ENCODE measurements around the gene CDK7. TPM values are rescaled to one million over a fixed set of nuclear protein-coding genes. Genes with fewer than 3 reads are reported as not detected.

CDK7 gene
- total RNA-seq, 1 experiment from 2014 or later = 53.4 TPM

- no peak overlapping the region for H3K9ac ChIP-seq (ENCODE audit: extremely low read depth, insufficient read length, low read length)
- H2BK15ac ChIP-seq (ENCODE audit: low read depth, low read length) = no peak overlapping the region; the same call in 1 of the 2 replicates
- no peak overlapping the region for H4K91ac ChIP-seq (ENCODE audit: insufficient read length, low read depth, low read length)
- Mint-ChIP-seq H3K4me3 (peak overlapping the region; percentile 97 to 99), H3K36me3 (ENCODE audit: insufficient read depth in 1 of 3, low read depth in 3 of 3) (peaks cover 14 to 32% (median 25%) of the 10 kb centered on the region in 3 experiments), H3K4me1 (peaks cover 3 to 12% of the 10 kb centered on the region in 2 experiments), H3K9me3 (peaks cover 4 to 8% of the 10 kb centered on the region in 2 experiments), H3K27me3 (ENCODE audit: low read depth) (no peaks in the 10 kb centered on the region), H3K27ac (peak overlapping the region in 1 of 3 experiments; percentile 51; a peak in 2 of 7 replicates)
- H2BK12ac ChIP-seq (ENCODE audit: insufficient read length, low read depth, low read length) = no peak overlapping the region
- no peaks in the 10 kb centered on the region for H3K79me1 ChIP-seq (ENCODE audit: insufficient read depth, low read depth, low read length, poor library complexity, severe bottlenecking)
- TF ChIP-seq, protein P1, sequence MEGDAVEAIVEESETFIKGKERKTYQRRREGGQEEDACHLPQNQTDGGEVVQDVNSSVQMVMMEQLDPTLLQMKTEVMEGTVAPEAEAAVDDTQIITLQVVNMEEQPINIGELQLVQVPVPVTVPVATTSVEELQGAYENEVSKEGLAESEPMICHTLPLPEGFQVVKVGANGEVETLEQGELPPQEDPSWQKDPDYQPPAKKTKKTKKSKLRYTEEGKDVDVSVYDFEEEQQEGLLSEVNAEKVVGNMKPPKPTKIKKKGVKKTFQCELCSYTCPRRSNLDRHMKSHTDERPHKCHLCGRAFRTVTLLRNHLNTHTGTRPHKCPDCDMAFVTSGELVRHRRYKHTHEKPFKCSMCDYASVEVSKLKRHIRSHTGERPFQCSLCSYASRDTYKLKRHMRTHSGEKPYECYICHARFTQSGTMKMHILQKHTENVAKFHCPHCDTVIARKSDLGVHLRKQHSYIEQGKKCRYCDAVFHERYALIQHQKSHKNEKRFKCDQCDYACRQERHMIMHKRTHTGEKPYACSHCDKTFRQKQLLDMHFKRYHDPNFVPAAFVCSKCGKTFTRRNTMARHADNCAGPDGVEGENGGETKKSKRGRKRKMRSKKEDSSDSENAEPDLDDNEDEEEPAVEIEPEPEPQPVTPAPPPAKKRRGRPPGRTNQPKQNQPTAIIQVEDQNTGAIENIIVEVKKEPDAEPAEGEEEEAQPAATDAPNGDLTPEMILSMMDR (conservative IDR thresholded peaks at IDR 0.05) = no peak
- no peak overlapping the region for H2BK5ac ChIP-seq (ENCODE audit: insufficient read length, low read length)
- no peaks in the 10 kb centered on the region for H3K79me2 ChIP-seq (ENCODE audit: insufficient read depth, low read length)
- H3K14ac ChIP-seq (ENCODE audit: insufficient read depth, low read length) = no peak overlapping the region
- no peak overlapping the region for H2AFZ ChIP-seq (ENCODE audit: low read length)
- DNase-seq = no peak
- no peak overlapping the region for H3K56ac ChIP-seq (ENCODE audit: insufficient read length, low read depth, low read length)
- H3K4me1 ChIP-seq (ENCODE audit: insufficient read depth, low read length) = no peaks in the 10 kb centered on the region
- no peaks in the 10 kb centered on the region for H3K27me3 ChIP-seq (ENCODE audit: insufficient read depth, low read length)
- H3K4ac ChIP-seq (ENCODE audit: low read depth, low read length) = no peak overlapping the region
- H3K27ac ChIP-seq (ENCODE audit: insufficient read length, low read depth, low read length) = no peak overlapping the region
- H3K23me2 ChIP-seq (ENCODE audit: insufficient read length, low read depth, low read length, poor library complexity, severe bottlenecking) = no peaks in the 10 kb centered on the region
- H3K4me2 ChIP-seq (ENCODE audit: insufficient read depth, insufficient read length, low read length) = peak overlapping the region; percentile 52
- no peak overlapping the region for H3K23ac ChIP-seq (ENCODE audit: insufficient read length, low read depth, low read length)
- no peak overlapping the region for H2BK120ac ChIP-seq (ENCODE audit: low read depth, low read length, poor library complexity, severe bottlenecking)
- H4K20me1 ChIP-seq (ENCODE audit: control insufficient read depth, insufficient read depth, insufficient read length) = no peaks in the 10 kb centered on the region
- H2AK5ac ChIP-seq (ENCODE audit: insufficient read length, low read length) = no peak overlapping the region
- H3T11ph ChIP-seq (ENCODE audit: low read length) = no peak overlapping the region
- whole genome bisulfite sequencing (ENCODE audit: extremely low coverage, insufficient read length, low lambda C conversion rate) = no CpG with 5 or more reads among the region's 6 CpGs
- H4K5ac ChIP-seq (ENCODE audit: insufficient read length, low read depth, low read length) = no peak overlapping the region
- H3K9me3 ChIP-seq (ENCODE audit: control insufficient read depth, low read depth, low read length) = no peaks in the 10 kb centered on the region
- H4K8ac ChIP-seq (replicated peaks; ENCODE audit: insufficient read length, low read depth, low read length) = no peak overlapping the region
- H3K18ac ChIP-seq (ENCODE audit: insufficient read length, low read depth, low read length) = no peak overlapping the region
- H2BK20ac ChIP-seq (ENCODE audit: low read depth, low read length, poor library complexity, severe bottlenecking) = no peak overlapping the region
Observed at GRCh38 chr5:69217151-69217511, 17.6 kb upstream of the CDK7 start.
